H1 (cell line): ENCODE measurements around the gene CRAT. TPM values are rescaled to one million over a fixed set of nuclear protein-coding genes. Genes with fewer than 3 reads are reported as not detected.

Experiments
- CTCF ChIA-PET: fragments of 300-600 bp; sonication (Branson Sonifier 250); formaldehyde crosslinking; loops from one replicate; lab custom pipeline; 2021; ENCODE audit not compliant: partially characterized antibody; lab: Charles Lee
- POLR2A ChIA-PET: fragments of 300-600 bp; sonication (Branson Sonifier 250); formaldehyde crosslinking; loops from one replicate; lab custom pipeline; 2021; ENCODE audit warnings: inconsistent platforms; ENCODE audit not compliant: partially characterized antibody; lab: Charles Lee
- DNase-seq, 2 experiments: peaks; one replicate each; pipeline versions ENCODE4 v3.0.0 to v3.0.0-alpha.2; 2010 to 2022; ENCODE audit warnings: low spot score in 2 of 2, low read depth in 1 of 2, mixed read lengths in 1 of 2
- FAIRE-seq: peaks from 2 replicates; lab custom pipeline; 2011; peaks lifted over from hg19 to GRCh38; lab: Jason Lieb, UNC
- H2AFZ ChIP-seq: 2 replicates; pipeline ENCODE4 v1.8.1; 2012; ENCODE audit warnings: low read length, inconsistent platforms
- H2AK5ac ChIP-seq: 2 replicates; pipeline ENCODE4 v1.6.1; 2013; ENCODE audit warnings: low read depth, low read length
- H2BK120ac ChIP-seq: replicated peaks from 2 replicates; pipeline ENCODE3; 2013; ENCODE audit warnings: low read depth, low read length, inconsistent platforms
- H2BK12ac ChIP-seq: 2 replicates; pipeline ENCODE4 v1.6.1; 2013; ENCODE audit warnings: low read depth, low read length
- H2BK15ac ChIP-seq: 2 replicates; pipeline ENCODE4 v1.6.1; 2013; ENCODE audit warnings: low read length
- H2BK20ac ChIP-seq: 2 replicates; pipeline ENCODE4 v1.6.1; 2013; ENCODE audit warnings: low read length
- H2BK5ac ChIP-seq: 2 replicates; pipeline ENCODE4 v1.6.1; 2013; ENCODE audit warnings: low read depth, low read length
- H3K14ac ChIP-seq: 2 replicates; pipeline ENCODE4 v1.6.1; 2013; ENCODE audit warnings: inconsistent platforms; ENCODE audit not compliant: insufficient read length
- H3K18ac ChIP-seq: 2 replicates; pipeline ENCODE4 v1.6.1; 2013; ENCODE audit warnings: low read length; ENCODE audit errors: extremely low read depth
- H3K23ac ChIP-seq: 2 replicates; pipeline ENCODE4 v1.6.1; 2013; ENCODE audit warnings: inconsistent platforms; ENCODE audit not compliant: insufficient read length
- H3K23me2 ChIP-seq: 2 replicates; pipeline ENCODE4 v1.6.1; 2013; ENCODE audit warnings: low read depth, low read length
- H3K27ac ChIP-seq: 2 replicates; pipeline ENCODE4 v1.6.1; 2011; ENCODE audit warnings: low read depth, low read length, inconsistent platforms
- H3K27me3 ChIP-seq, 4 experiments: replicated peaks in 1 of 4; 1 replicate in 1 of 4; 2 replicates in 3 of 4; pipeline versions ENCODE4 v1.6.1 to v1.8.1; 2011 to 2013; ENCODE audit warnings: low read length in 3 of 4, mild to moderate bottlenecking in 3 of 4, inconsistent platforms in 2 of 4, mixed read lengths in 2 of 4, moderate library complexity in 1 of 4; ENCODE audit not compliant: control insufficient read depth in 3 of 4, insufficient read depth in 3 of 4; ENCODE audit errors: extremely low read depth in 1 of 4
- H3K36me3 ChIP-seq, 4 experiments: 2 replicates each; pipeline versions ENCODE4 v1.6.1 to v1.8.1; 2011 to 2013; ENCODE audit warnings: mild to moderate bottlenecking in 4 of 4, low read length in 3 of 4, moderate library complexity in 2 of 4, control low read depth in 1 of 4, inconsistent platforms in 1 of 4; ENCODE audit not compliant: insufficient read depth in 4 of 4, control insufficient read depth in 2 of 4
- H3K4ac ChIP-seq: replicated peaks from 2 replicates; pipeline ENCODE3; 2013; ENCODE audit warnings: low read length, low read depth, mixed read lengths, inconsistent platforms; ENCODE audit not compliant: insufficient read length
- H3K4me1 ChIP-seq, 4 experiments: replicated peaks in 1 of 4; 1 replicate in 1 of 4; 2 replicates in 3 of 4; pipeline versions ENCODE4 v1.6.1 to v1.8.1; 2011 to 2013; ENCODE audit warnings: low read length in 3 of 4, inconsistent platforms in 2 of 4, mixed read lengths in 1 of 4; ENCODE audit not compliant: insufficient read depth in 4 of 4, control insufficient read depth in 3 of 4
- H3K4me2 ChIP-seq, 2 experiments: 2 replicates each; pipeline versions ENCODE4 v1.6.1 to v1.8.1; 2011 to 2013; ENCODE audit warnings: low read depth in 2 of 2, low read length in 2 of 2, control low read depth in 1 of 2, inconsistent platforms in 1 of 2, mild to moderate bottlenecking in 1 of 2; ENCODE audit not compliant: insufficient read depth in 1 of 2
- H3K4me3 ChIP-seq, 4 experiments: fragments of 200-600, 300-600 bp in 1 of 4; sonication (generic), shearing (Covaris generic), sonication (Bioruptor Twin) in 1 of 4; 2 replicates each; pipeline versions ENCODE4 v1.5.1 to v1.8.1; 2011 to 2016; ENCODE audit warnings: low read length in 4 of 4, low read depth in 3 of 4, control low read depth in 2 of 4, inconsistent platforms in 2 of 4, mild to moderate bottlenecking in 2 of 4, mixed read lengths in 1 of 4, moderate library complexity in 1 of 4; ENCODE audit not compliant: insufficient read depth in 2 of 4; ENCODE audit errors: extremely low read depth in 1 of 4
- H3K56ac ChIP-seq: replicated peaks from 2 replicates; pipeline ENCODE3; 2013; ENCODE audit warnings: low read depth, mild to moderate bottlenecking, mixed read lengths, low read length, inconsistent platforms; ENCODE audit not compliant: insufficient read length
- H3K79me1 ChIP-seq: 2 replicates; pipeline ENCODE4 v1.6.1; 2013; ENCODE audit warnings: low read depth, low read length, control low read depth
- H3K79me2 ChIP-seq, 2 experiments: 2 replicates each; pipeline versions ENCODE4 v1.6.1 to v1.8.1; 2012 to 2013; ENCODE audit warnings: low read length in 2 of 2, mild to moderate bottlenecking in 2 of 2, inconsistent platforms in 1 of 2; ENCODE audit not compliant: insufficient read depth in 2 of 2, control insufficient read depth in 1 of 2
- H3K9ac ChIP-seq, 4 experiments: replicated peaks in 1 of 4; 1 replicate in 1 of 4; 2 replicates in 3 of 4; pipeline versions ENCODE4 v1.6.1 to v1.8.1; 2011 to 2013; ENCODE audit warnings: low read depth in 3 of 4, low read length in 3 of 4, control low read depth in 2 of 4, mild to moderate bottlenecking in 2 of 4, moderate library complexity in 2 of 4, inconsistent platforms in 1 of 4; ENCODE audit errors: extremely low read depth in 1 of 4
- H3K9me3 ChIP-seq, 2 experiments: 2 replicates each; pipeline versions ENCODE4 v1.6.1 to v1.8.1; 2012 to 2013; ENCODE audit warnings: mild to moderate bottlenecking in 2 of 2, moderate library complexity in 2 of 2, control low read depth in 1 of 2, inconsistent platforms in 1 of 2, low read depth in 1 of 2, low read length in 1 of 2, mixed read lengths in 1 of 2; ENCODE audit not compliant: insufficient read depth in 2 of 2
- H4K20me1 ChIP-seq, 2 experiments: replicated peaks in 1 of 2; 2 replicates each; pipeline versions ENCODE3 to v1.8.1; 2011 to 2013; ENCODE audit warnings: inconsistent platforms in 2 of 2, low read length in 2 of 2, mild to moderate bottlenecking in 1 of 2; ENCODE audit not compliant: insufficient read depth in 2 of 2, control insufficient read depth in 1 of 2
- H4K5ac ChIP-seq: 2 replicates; pipeline ENCODE4 v1.6.1; 2013; ENCODE audit warnings: low read length, low read depth, mixed read lengths, inconsistent platforms; ENCODE audit not compliant: insufficient read length
- H4K8ac ChIP-seq: 2 replicates; pipeline ENCODE4 v1.8.0; 2013; ENCODE audit warnings: mild to moderate bottlenecking, moderate library complexity, low read length, inconsistent platforms; ENCODE audit not compliant: insufficient read depth; ENCODE audit errors: extremely low read depth
- H4K91ac ChIP-seq: replicated peaks from 2 replicates; pipeline ENCODE3; 2013; ENCODE audit warnings: low read length, mixed read lengths, inconsistent platforms; ENCODE audit not compliant: insufficient read length
- BRCA1 ChIP-seq: IDR thresholded peaks from 2 replicates; pipeline ENCODE4 v1.6.1; 2012; ENCODE audit warnings: low read depth, low read length, improper control_type of control experiment
- CBX8 ChIP-seq: fragments of 300-800, 300-1000 bp; sonication (generic); IDR thresholded peaks from 2 replicates; pipeline ENCODE4 v1.7.1; 2016; ENCODE audit warnings: low read depth, low read length, borderline replicate concordance
- EZH2 ChIP-seq: fragments of 200-600 bp; sonication (generic); IDR thresholded peaks from 2 replicates; pipeline ENCODE4 v1.7.1; 2012; ENCODE audit warnings: low read depth, mild to moderate bottlenecking, moderate library complexity, low read length, inconsistent platforms; ENCODE audit not compliant: severe bottlenecking
- KDM5A ChIP-seq: fragments of 200-600 bp; IDR thresholded peaks from 2 replicates; pipeline ENCODE4 v1.7.1; 2012; ENCODE audit warnings: mild to moderate bottlenecking, low read length, inconsistent platforms, mixed read lengths
- POLR2AphosphoS5 ChIP-seq: IDR thresholded peaks from 2 replicates; pipeline ENCODE4 v1.6.1; 2011; ENCODE audit warnings: low read depth, low read length
- POU5F1 ChIP-seq: IDR thresholded peaks from 2 replicates; pipeline ENCODE4 v1.6.1; 2011; ENCODE audit warnings: low read depth, mild to moderate bottlenecking, low read length, moderate library complexity
- SAP30 ChIP-seq: fragments of 300-600 bp; sonication (generic); IDR thresholded peaks from 2 replicates; pipeline ENCODE4 v1.7.1; 2012; ENCODE audit warnings: low read length, moderate library complexity, mild to moderate bottlenecking, inconsistent platforms; ENCODE audit not compliant: insufficient read depth, insufficient replicate concordance
- SIN3A ChIP-seq, 2 experiments: IDR thresholded peaks in 1 of 2; conservative IDR thresholded peaks in 1 of 2; 2 replicates each; pipeline ENCODE4 v1.6.1; 2011 to 2012; ENCODE audit warnings: low read length in 2 of 2, improper control_type of control experiment in 1 of 2, low read depth in 1 of 2, mild to moderate bottlenecking in 1 of 2
- TAF1 ChIP-seq: IDR thresholded peaks from 2 replicates; pipeline ENCODE4 v1.6.1; 2011; ENCODE audit warnings: mild to moderate bottlenecking, low read depth, low read length
- TAF7 ChIP-seq: optimal IDR thresholded peaks from 2 replicates; pipeline ENCODE3; 2011; ENCODE audit warnings: low read depth, mild to moderate bottlenecking, inconsistent platforms, low read length, moderate library complexity, borderline replicate concordance
- TCF12 ChIP-seq: IDR thresholded peaks from 2 replicates; pipeline ENCODE4 v1.6.1; 2011; ENCODE audit warnings: low read depth, mild to moderate bottlenecking, low read length
- TEAD4 ChIP-seq: IDR thresholded peaks from 2 replicates; pipeline ENCODE4 v1.6.1; 2012; ENCODE audit warnings: low read depth, low read length, inconsistent platforms, mixed read lengths
- WGBS, 2 experiments: shearing (Covaris generic) in 1 of 2; methylation state at CpG; one replicate each; pipeline versions ENCODE4 v1.1.6 to v1.1.7; 2013 to 2015; ENCODE audit warnings: low lambda C conversion rate in 2 of 2, mixed read lengths in 2 of 2, inconsistent platforms in 1 of 2, low coverage in 1 of 2, missing lambda C conversion rate in 1 of 2; ENCODE audit not compliant: insufficient replicate concordance in 2 of 2, insufficient coverage in 1 of 2, insufficient read length in 1 of 2; ENCODE audit errors: extremely low coverage in 1 of 2, missing lambda C conversion rate in 1 of 2; 5-methylcytosine and 5-hydroxymethylcytosine counted together
- polyA plus RNA-seq, 7 experiments: library from polyadenylated mRNA; depleted of rRNA in 3 of 7; stranded (reverse) in 5 of 7; unstranded in 2 of 7; fragments of >200 nt in 5 of 7; fragments of 200-250 nt in 2 of 7; gene quantifications; 1 replicate in 5 of 7; 2 replicates in 1 of 7; 4 replicates in 1 of 7; pipeline versions ENCODE4 v1.2.1 to v1.2.3, GENCODE V29; 2011 to 2013; ENCODE audit warnings: missing spikeins in 2 of 7, mixed read lengths in 2 of 7
- total RNA-seq: library from RNA; stranded (reverse); fragmentation: NEBNext Ultra II Directional; extraction: Animal tissue kit (Norgen Biotek cat#: 25700); gene quantifications from 2 replicates; pipeline ENCODE4 v1.2.1, GENCODE V29; 2021
- TF ChIP-seq, protein P1 (sequence below): IDR thresholded peaks from 2 replicates; pipeline ENCODE4 v1.6.1; 2012; ENCODE audit warnings: inconsistent platforms

The CRAT gene
- total and polyA plus RNA-seq, 2 of the 8 experiments (the other 6 are each of a cell fraction or from before 2014, with no cell fraction given): 8.2 to 17.3 TPM

DNA sequence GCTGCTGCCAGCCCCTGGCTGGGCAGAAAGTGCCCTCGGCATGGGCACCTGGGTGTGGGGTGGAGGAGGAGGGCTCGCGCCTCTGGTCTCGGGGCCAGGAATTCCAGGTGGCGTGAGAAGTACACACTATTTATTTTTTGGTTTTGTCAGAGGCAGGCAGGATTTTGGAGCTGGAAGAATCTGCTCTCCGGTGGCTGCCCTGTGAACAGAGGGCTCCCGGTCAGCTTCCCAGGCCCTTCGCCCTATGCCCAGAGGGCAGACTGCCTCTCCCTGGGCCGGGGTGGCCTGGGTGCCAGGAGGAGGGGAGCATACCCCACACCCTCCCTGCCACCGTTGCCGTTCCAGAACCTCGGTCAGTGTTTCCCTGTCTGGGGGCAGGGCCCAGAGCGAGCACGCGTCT is 21.3 kb downstream of the CRAT start:
- Histone ChIP-seq H2AK5ac (no peak overlapping the region), H3K4ac (no peak overlapping the region), H2BK5ac (no peak overlapping the region), H3K36me3 (peaks cover 12 to 43% (median 27%) of the 10 kb centered on the region in 4 experiments), H3K4me1 (no peaks in the 10 kb centered on the region), H4K5ac (no peak overlapping the region), H2BK20ac (no peak overlapping the region), H4K91ac (no peak overlapping the region), H3K14ac (no peak overlapping the region), H2AFZ (no peak overlapping the region), H4K8ac (no peak overlapping the region; the same call in 1 of the 2 replicates), H3K23ac (no peak overlapping the region), H3K4me3 (no peak overlapping the region), H3K18ac (no peak overlapping the region), H3K9me3 (no peaks in the 10 kb centered on the region), H3K23me2 (no peaks in the 10 kb centered on the region), H2BK12ac (no peak overlapping the region), H3K9ac (no peak overlapping the region), H4K20me1 (peaks cover 0 to 9% of the 10 kb centered on the region in 2 experiments), H2BK120ac (no peak overlapping the region), H3K27me3 (no peaks in the 10 kb centered on the region), H3K4me2 (no peak overlapping the region), H2BK15ac (no peak overlapping the region), H3K79me2 (peaks cover 0 to 2% of the 10 kb centered on the region in 2 experiments; a peak in 1 of 4 replicates), H3K79me1 (peaks cover 3% of the 10 kb centered on the region), H3K56ac (no peak overlapping the region), H3K27ac (no peak overlapping the region)
- ChIA-PET POLR2A (interaction anchor here (2.2 to 4.7 kb wide), 2 partner anchors 9 kb away, joined by 6 to 22 read pairs; partner anchors contain the start of gene DOLPP1), CTCF (interaction anchor here (2.2 to 2.5 kb wide), 2 partner anchors 11 to 14 kb away, joined by 5 to 7 read pairs; no protein-coding TSS in a partner anchor)
- no peak for FAIRE-seq
- DNase-seq: no peak
- 94% methylated on average over 14 of the region's 15 CpGs; no CpG with 5 or more reads in 1 of the 2 experiments for WGBS, 2 experiments
- TF ChIP-seq TCF12 (no peak), POU5F1 (no peak), TAF7 (no peak), CBX8 (no peak), POLR2AphosphoS5 (no peak), BRCA1 (no peak), TAF1 (no peak), KDM5A (no peak), SAP30 (no peak), EZH2 (no peak), TEAD4 (no peak), SIN3A (conservative IDR thresholded peaks at IDR 0.05 in 1 of 2, IDR thresholded peaks at IDR 0.05 in 1 of 2; ENCODE audit: low read depth in 1 of 2, low read length in 2 of 2) (no peak)
- TF ChIP-seq, protein P1, sequence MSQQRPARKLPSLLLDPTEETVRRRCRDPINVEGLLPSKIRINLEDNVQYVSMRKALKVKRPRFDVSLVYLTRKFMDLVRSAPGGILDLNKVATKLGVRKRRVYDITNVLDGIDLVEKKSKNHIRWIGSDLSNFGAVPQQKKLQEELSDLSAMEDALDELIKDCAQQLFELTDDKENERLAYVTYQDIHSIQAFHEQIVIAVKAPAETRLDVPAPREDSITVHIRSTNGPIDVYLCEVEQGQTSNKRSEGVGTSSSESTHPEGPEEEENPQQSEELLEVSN: no peak
